Heart left ventricle (tissue), 13 donors: ENCODE measurements around the gene GRXCR1.

Experiments used
- CTCF ChIP-seq, 12 donors: fragments of 200-600 bp; sonication (generic) in 4 of 12; IDR thresholded peaks; one replicate each; pipeline versions ENCODE4 v1.5.0 to v1.8.0; 2018 to 2022; ENCODE audit warnings: antibody characterized with exemption in 12 of 12, mild to moderate bottlenecking in 5 of 12
- POLR2A ChIP-seq, 2 donors: fragments of 450-650 bp; IDR thresholded peaks; one replicate each; pipeline ENCODE4 v1.6.1; 2017; ENCODE audit warnings: antibody characterized with exemption in 2 of 2, mild to moderate bottlenecking in 2 of 2, moderate library complexity in 2 of 2
- donor health status: ischemic (EF 13 %, LVEDD 7.1; RV severe dilation, severe dysfunction).
- donor health status: DM: no; HTN: yes; CAD: no.
- donor health status: DM: no; HTN: no; CAD: no.
- donor health status: ischemic (EF 25% LVEDD 6.9; RV normal size, moderate dysfunction).
- donor health status: ischemic (EF 25% LVEDD 5.7; RV mildly dilated, moderate dysfunction).
- donor health status: ischemic (EF 35%, LVEDD 5.7; RV mildly dilated, moderate dysfunction).
- donor health status: nonischemic (EF 11% LVEDD 7.7; RV severe dilation, severe dysfunction).
- donor health status: DM: yes; HTN: yes; CAD: no.
- donor health status: PGD.
- donor health status: ischemic (EF 29% LVEDD 5.4; RV normal size, mild dysfunction).
- donor health status: nonischemic (EF 23%, LVEDD 6.1; RV moderate dilation, normal function).

GRCh38 chr4:42878863-42879262 lies 13.7 kb upstream of the GRXCR1 start:
- TF ChIP-seq POLR2A (IDR thresholded peaks at IDR 0.05) (no peak), CTCF (IDR thresholded peaks at IDR 0.05) (no peak)
